Epithelial cell of prostate (primary cell): ENCODE data around the gene PPP2R3A.
A peak's percentile ranks its signal among the peaks of the same experiment; 100 is the strongest.
"Not testable (repeated sequence)": the region's sequence is repeated elsewhere in the genome, so short reads cannot be mapped to it uniquely, and the experiment has no call there.

Source experiments
- DNase-seq: peaks from one replicate; pipeline ENCODE4 v3.0.0-alpha.2; 2011; ENCODE audit warnings: low read depth, low spot score
- H3K27ac ChIP-seq: fragments of 450-650 bp; 2 replicates; pipeline ENCODE4 v1.5.1; 2017; ENCODE audit warnings: mild to moderate bottlenecking

PPP2R3A gene

DNA sequence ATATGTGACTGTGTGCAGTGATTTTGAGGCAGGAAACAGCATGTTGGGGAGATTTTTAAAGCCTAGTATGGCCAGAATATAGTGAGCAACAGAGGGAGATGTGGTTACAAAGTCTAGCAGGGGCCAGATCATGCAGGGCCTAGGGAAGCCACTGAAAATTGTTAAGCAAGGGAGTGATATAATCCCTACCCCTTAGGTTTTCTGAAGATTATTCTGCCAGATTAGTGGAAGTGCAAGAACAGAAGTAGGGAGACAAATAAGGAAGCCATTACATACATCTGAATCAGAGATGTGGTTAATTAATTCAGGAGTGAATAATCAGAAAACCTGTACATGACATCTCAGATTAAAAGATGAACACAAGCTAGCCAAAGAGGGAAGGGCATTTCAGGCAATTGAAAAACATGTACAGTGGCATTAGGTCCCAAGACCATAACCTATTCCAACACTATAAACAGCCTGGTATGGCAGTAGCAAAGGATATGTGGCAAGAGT lies 175.8 kb downstream of the PPP2R3A start:
- DNase-seq, result no peak
- peak overlapping the region; percentile 90 for H3K27ac ChIP-seq

DNA sequence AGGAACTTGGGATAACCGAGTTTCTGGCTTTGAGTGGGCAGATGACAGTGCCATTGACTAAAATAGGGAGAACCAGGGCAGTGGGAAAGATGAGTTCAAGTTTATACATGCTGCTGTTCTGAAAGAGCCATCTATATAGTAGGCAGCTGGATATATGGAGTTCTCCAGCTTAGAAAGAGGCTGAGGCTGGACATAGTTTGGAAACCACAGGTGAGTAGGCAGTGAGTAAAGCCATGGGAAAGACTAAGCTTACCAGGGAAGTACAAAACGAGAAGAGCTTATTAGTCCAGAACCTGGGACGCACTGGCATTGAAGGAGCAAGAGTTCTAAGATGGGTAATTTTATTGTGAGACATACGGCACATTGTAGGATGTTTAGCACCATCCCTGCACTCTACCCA lies 176.4 kb downstream of the PPP2R3A start:
- peak; percentile 33 for DNase-seq
- H3K27ac ChIP-seq, result peak overlapping the region; percentile 90

- H3K27ac ChIP-seq, result peak overlapping the region; percentile 90
- DNase-seq, result peak; percentile 54
These were observed 177.1 kb downstream of the PPP2R3A start for GRCh38 chr3:136142592-136142991.

DNA sequence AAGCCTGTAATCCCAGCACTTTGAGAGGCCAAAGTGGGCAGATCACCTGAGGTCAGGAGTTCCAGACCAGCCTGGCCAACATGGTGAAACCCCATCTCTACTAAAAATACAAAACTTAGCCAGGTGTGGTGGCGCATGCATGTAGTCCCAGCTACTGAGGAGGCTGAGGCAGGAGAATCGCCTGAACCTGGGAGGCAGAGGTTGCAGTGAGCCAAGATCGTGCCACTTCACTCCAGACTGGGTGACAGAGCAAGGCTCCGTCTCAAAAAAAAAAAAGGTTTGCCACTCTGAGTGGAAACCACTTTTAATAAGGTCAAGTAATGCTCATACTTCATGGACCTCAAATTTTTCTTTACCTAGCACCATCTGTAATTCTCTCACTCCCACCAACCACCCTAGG lies 178.9 kb downstream of the PPP2R3A start:
- not testable (repeated sequence) for DNase-seq, H3K27ac ChIP-seq

- no peak overlapping the region for H3K27ac ChIP-seq
- DNase-seq, result no peak
These were observed 181.6 kb downstream of the PPP2R3A start for GRCh38 chr3:136146981-136147729.

DNA sequence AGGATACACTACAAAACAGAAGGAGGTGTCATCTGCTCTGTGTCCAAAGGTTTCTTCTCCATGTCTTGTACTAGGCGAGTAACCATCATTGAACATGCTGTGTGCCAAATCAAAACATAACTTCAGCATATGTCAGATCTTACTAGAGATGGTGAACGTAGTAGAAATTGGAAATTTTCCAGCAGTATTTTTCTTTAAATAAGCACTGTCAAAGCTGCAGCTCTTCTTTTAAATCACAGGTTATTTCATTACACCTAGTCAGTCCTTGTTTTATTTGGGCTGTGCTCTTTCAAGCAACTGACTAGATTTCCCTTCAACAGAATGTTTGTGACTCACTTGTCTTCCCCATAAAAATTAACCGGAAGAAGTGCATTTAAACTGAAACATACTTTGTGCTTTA lies 184.1 kb downstream of the PPP2R3A start:
- H3K27ac ChIP-seq, result peak overlapping the region; percentile 81
- no peak for DNase-seq

- H3K27ac ChIP-seq, result peak overlapping the region; percentile 81
- no peak for DNase-seq
These were observed 185.7 kb downstream of the PPP2R3A start for GRCh38 chr3:136151219-136151618.

GRCh38 chr3:136152176-136152843 lies 186.8 kb downstream of the PPP2R3A start:
- DNase-seq, result no peak
- H3K27ac ChIP-seq, result peak overlapping the region; percentile 81

DNA sequence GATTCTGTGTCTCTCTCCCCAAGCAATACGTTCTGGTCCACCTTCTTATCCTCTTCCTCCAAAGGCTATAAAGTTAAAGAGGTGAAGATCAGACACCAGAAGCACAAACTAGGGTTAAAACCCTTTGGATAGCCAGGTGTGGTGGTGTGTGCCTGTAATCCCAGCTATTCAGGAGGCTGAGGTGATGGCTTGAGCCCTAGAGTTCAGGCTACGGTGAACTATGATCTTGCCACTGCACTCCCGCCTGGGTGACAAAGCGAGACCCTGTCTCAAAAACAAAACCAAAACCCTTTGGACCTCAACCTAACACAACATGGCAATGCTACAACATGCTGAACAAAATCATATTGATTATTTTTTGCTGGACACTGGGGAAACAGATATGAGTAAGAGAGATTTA lies 187.4 kb downstream of the PPP2R3A start:
- no peak for DNase-seq
- peak overlapping the region; percentile 81 for H3K27ac ChIP-seq

GRCh38 chr3:136161516-136161915 lies 196.0 kb downstream of the PPP2R3A start:
- no peak for DNase-seq
- no peak overlapping the region for H3K27ac ChIP-seq

GRCh38 chr3:136162322-136162721 lies 196.8 kb downstream of the PPP2R3A start:
- no peak overlapping the region for H3K27ac ChIP-seq
- no peak for DNase-seq

- not testable (repeated sequence) for DNase-seq, H3K27ac ChIP-seq
These were observed 198.1 kb downstream of the PPP2R3A start for GRCh38 chr3:136163607-136164006.

GRCh38 chr3:136166507-136166906 lies 201.0 kb downstream of the PPP2R3A start:
- H3K27ac ChIP-seq, result no peak overlapping the region
- no peak for DNase-seq

- DNase-seq, H3K27ac ChIP-seq: not testable (repeated sequence)
These were observed 202.7 kb downstream of the PPP2R3A start for GRCh38 chr3:136168236-136168635.

GRCh38 chr3:136171097-136171542 lies 205.6 kb downstream of the PPP2R3A start:
- no peak for DNase-seq
- H3K27ac ChIP-seq, result peak overlapping the region; percentile 99

DNA sequence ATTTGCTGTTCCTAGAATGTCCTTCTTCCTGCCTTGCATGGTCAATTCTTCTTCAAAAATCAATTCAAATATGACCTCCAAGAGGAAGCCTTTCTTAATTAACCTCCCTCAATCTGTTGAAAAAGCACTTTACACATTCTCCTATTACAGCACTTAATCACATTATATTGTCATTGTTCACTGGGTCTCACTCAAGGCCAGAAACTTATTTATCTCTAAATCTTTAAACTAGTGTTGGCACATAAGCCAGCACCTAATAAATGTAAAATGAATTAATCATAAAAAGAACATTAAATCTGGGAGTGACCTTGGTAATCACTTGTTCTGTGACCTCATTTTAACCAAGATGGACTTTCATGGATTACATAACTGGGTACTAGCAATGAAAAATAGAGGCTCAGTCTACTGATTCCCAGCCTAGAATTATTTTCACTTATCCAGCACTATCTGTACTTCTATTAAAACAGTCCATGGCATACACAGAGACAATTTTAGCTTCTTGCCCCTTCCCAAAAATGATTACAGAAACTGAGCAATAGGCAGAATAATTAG lies 208.5 kb downstream of the PPP2R3A start:
- no peak for DNase-seq
- H3K27ac ChIP-seq, result peak overlapping the region; percentile 99

- DNase-seq, result no peak
These were observed 212.3 kb downstream of the PPP2R3A start for GRCh38 chr3:136177876-136178275.

GRCh38 chr3:136181741-136182140 lies 216.2 kb downstream of the PPP2R3A start:
- peak overlapping the region; percentile 49 for H3K27ac ChIP-seq
- no peak for DNase-seq

More at GRCh38 chr3:136177876-136178275, 212.3 kb downstream of the PPP2R3A start:
- no peak overlapping the region for H3K27ac ChIP-seq

DNA sequence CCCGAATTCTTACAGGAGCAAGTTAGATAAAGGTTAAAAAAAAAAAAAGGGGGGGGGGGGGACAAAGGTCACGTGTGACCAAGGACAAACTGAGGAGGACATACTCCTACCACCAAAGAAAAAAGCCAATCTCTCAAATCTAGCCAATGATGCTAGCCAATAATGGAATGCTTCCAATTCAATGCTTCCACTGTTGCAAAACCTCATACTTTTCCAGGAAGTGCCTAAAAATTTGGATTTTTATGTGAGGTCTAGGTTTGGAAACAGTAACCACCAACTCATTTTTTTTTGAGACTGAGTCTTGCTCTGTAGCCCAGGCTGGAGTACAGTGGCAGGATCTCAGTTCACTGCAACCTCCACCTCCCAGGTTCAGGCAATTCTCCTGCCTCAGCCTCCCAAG lies 219.2 kb downstream of the PPP2R3A start:
- H3K27ac ChIP-seq, result no peak overlapping the region
- no peak for DNase-seq

GRCh38 chr3:136186344-136186743 lies 220.8 kb downstream of the PPP2R3A start:
- DNase-seq, result no peak
- peak overlapping the region; percentile 50 for H3K27ac ChIP-seq

DNA sequence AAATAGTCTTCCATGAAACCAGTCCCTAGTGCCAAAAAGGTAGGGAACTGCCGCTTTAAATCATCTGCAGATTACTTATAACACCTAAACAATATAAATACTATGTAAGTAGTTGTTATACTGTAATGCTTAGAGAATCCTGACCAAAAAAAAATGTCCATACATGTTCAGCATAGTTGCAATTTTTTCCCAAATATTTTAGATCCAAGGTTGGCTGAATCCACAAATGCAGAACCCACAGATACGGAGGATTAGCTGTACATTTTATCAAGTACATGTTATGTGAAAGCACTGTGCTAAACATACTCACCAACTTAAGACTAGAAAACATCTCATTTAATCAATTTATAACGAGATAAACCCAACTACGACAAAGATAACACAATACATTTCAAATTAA lies 221.3 kb downstream of the PPP2R3A start:
- H3K27ac ChIP-seq, result peak overlapping the region; percentile 50
- DNase-seq, result no peak
